K562 (cell line): Measurements from ENCODE around the gene TMPO. TPM values are rescaled to one million over a fixed set of nuclear protein-coding genes. Genes with fewer than 3 reads are reported as not detected.

Source experiments
- EWSR1 ChIP-seq: fragments of 450-650 bp; IDR thresholded peaks from 2 replicates; pipeline ENCODE4 v1.6.1; 2018; ENCODE audit warnings: borderline replicate concordance, mild to moderate bottlenecking, low read depth, moderate library complexity; ENCODE audit not compliant: partially characterized antibody
- MAFG ChIP-seq: fragments of 450-650 bp; conservative IDR thresholded peaks from 2 replicates; pipeline ENCODE4 v1.6.1; 2016; ENCODE audit warnings: missing genetic modification characterization, missing compliant biosample characterization
- NR3C1 ChIP-seq: sonication (generic); formaldehyde crosslinking; IDR thresholded peaks from 2 replicates; pipeline ENCODE4 v1.8.1; 2022; ENCODE audit warnings: missing genetic modification reagents
- TAF15 ChIP-seq: fragments of 200-400 bp; formaldehyde crosslinking; IDR thresholded peaks from 2 replicates; pipeline ENCODE4 v1.6.1; 2017; ENCODE audit warnings: mild to moderate bottlenecking, low read depth, low read length, moderate library complexity
- TAF7 ChIP-seq: fragments of 450-650 bp; IDR thresholded peaks from 2 replicates; pipeline ENCODE4 v1.6.1; 2016; ENCODE audit warnings: missing genetic modification characterization, missing compliant biosample characterization
- TBP ChIP-seq: optimal IDR thresholded peaks from 2 replicates; pipeline ENCODE3; 2011; ENCODE audit warnings: low read depth, low read length, improper control_type of control experiment
- ZBTB5 ChIP-seq: fragments of 450-650 bp; IDR thresholded peaks from 2 replicates; pipeline ENCODE4 v1.6.1; 2017; ENCODE audit warnings: antibody characterized with exemption
- ZNF121 ChIP-seq: sonication (generic); formaldehyde crosslinking; conservative IDR thresholded peaks from 2 replicates; pipeline ENCODE4 v1.8.0; 2022; ENCODE audit warnings: missing genetic modification reagents
- polyA plus RNA-seq, 8 experiments: library from polyadenylated mRNA; depleted of rRNA in 4 of 8; stranded (reverse) in 5 of 8; unstranded in 3 of 8; fragments of >200 nt; fragmentation: Nextera tagmentation in 2 of 8; fragmentation: Illumina TruSeq in 1 of 8; extraction: Ambion mirVana in 2 of 8; extraction: Trizol in 1 of 8; gene quantifications; 2 replicates each; pipeline versions ENCODE4 v1.2.1 to v1.2.3, GENCODE V29; 2011 to 2014; ENCODE audit warnings: inconsistent platforms in 1 of 8, missing spikeins in 1 of 8
- total RNA-seq, 7 experiments: library from RNA; depleted of rRNA in 6 of 7; stranded (reverse); fragments of >200 nt in 6 of 7; fragmentation: Illumina TruSeq in 2 of 7; extraction: Trizol in 2 of 7; gene quantifications; 2 replicates each; pipeline versions ENCODE4 v1.2.1 to v1.2.3, GENCODE V29; 2011 to 2021; ENCODE audit warnings: low replicate concordance in 1 of 7
- TF ChIP-seq, protein P1 (sequence below): sonication (generic); formaldehyde crosslinking; IDR thresholded peaks from 2 replicates; pipeline ENCODE4 v1.8.0; 2023; ENCODE audit warnings: mild to moderate bottlenecking, missing genetic modification reagents
- TF ChIP-seq, protein P2 (sequence below): IDR thresholded peaks from 2 replicates; pipeline ENCODE4 v1.6.1; 2012; ENCODE audit warnings: low read depth, low read length, improper control_type of control experiment, borderline replicate concordance
- TF ChIP-seq, protein P3 (sequence below), 2 experiments: fragments of 450-650 bp; IDR thresholded peaks; 2 replicates each; pipeline ENCODE4 v1.6.1; 2018; ENCODE audit warnings: mild to moderate bottlenecking in 2 of 2, low read depth in 1 of 2; ENCODE audit not compliant: partially characterized antibody in 2 of 2

The TMPO gene
- total and polyA plus RNA-seq, 9 of the 15 experiments (the other 6 are each of a cell fraction or from before 2014, with no cell fraction given): 62.1 to 263 (median 182) TPM

DNA sequence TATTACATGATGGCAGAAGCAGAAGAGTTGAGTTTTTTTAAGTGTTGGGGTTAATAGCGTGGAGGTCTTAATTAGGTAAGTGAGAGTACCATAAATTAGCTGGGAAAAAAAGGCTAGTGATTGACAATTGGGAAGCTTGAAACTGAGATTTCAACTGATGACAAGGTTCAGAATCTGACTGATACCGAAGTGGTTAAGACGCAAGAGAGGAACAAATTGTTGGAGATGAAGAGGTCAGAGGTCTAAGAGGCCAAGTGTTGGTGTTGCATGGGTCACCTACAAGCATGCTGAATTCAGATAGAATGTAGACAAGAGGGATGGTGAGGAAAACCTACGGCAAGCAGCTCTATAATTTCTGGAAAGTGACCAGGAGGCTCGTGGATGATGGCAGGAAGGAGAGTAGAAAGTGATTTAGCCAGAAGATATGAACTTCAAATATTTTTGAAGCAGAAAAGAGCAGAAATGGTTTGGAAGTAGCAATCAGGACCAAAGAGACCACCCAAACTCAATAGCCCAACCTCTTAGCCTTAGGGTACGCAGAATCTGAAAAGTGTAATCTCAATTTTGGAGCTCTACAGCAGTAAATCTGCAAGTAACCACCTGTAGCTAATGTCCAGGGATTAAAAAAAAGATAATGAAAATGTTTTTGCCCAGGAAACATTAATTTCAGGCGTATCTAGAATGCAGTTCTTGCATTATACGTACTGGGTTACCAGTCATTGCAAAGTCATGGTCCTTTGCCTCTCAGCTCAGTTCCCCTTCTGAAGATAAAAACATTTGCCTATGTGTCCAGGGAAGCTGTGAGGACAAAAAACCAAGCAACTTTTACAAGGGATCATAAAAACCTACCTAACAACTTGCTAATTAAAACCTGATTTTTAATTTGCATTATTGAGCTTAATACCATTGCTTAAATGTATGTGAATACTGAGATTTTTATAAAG, 1.7 kb upstream of the TMPO start (continued):
- TF ChIP-seq, protein P1, sequence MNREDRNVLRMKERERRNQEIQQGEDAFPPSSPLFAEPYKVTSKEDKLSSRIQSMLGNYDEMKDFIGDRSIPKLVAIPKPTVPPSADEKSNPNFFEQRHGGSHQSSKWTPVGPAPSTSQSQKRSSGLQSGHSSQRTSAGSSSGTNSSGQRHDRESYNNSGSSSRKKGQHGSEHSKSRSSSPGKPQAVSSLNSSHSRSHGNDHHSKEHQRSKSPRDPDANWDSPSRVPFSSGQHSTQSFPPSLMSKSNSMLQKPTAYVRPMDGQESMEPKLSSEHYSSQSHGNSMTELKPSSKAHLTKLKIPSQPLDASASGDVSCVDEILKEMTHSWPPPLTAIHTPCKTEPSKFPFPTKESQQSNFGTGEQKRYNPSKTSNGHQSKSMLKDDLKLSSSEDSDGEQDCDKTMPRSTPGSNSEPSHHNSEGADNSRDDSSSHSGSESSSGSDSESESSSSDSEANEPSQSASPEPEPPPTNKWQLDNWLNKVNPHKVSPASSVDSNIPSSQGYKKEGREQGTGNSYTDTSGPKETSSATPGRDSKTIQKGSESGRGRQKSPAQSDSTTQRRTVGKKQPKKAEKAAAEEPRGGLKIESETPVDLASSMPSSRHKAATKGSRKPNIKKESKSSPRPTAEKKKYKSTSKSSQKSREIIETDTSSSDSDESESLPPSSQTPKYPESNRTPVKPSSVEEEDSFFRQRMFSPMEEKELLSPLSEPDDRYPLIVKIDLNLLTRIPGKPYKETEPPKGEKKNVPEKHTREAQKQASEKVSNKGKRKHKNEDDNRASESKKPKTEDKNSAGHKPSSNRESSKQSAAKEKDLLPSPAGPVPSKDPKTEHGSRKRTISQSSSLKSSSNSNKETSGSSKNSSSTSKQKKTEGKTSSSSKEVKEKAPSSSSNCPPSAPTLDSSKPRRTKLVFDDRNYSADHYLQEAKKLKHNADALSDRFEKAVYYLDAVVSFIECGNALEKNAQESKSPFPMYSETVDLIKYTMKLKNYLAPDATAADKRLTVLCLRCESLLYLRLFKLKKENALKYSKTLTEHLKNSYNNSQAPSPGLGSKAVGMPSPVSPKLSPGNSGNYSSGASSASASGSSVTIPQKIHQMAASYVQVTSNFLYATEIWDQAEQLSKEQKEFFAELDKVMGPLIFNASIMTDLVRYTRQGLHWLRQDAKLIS (CRISPR knock-in tag): no peak
- no peak for TF ChIP-seq ZBTB5
- TF ChIP-seq ZNF121 (CRISPR knock-in tag): no peak
- no peak for TF ChIP-seq TAF15
- TF ChIP-seq, protein P2, sequence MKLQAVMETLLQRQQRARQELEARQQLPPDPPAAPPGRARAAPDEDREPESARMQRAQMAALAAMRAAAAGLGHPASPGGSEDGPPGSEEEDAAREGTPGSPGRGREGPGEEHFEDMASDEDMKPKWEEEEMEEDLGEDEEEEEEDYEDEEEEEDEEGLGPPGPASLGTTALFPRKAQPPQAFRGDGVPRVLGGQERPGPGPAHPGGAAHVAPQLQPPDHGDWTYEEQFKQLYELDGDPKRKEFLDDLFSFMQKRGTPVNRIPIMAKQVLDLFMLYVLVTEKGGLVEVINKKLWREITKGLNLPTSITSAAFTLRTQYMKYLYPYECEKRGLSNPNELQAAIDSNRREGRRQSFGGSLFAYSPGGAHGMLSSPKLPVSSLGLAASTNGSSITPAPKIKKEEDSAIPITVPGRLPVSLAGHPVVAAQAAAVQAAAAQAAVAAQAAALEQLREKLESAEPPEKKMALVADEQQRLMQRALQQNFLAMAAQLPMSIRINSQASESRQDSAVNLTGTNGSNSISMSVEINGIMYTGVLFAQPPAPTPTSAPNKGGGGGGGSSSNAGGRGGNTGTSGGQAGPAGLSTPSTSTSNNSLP: 0 out of 2 replicates have a peak, but pooled peaks have one; percentile 29
- TF ChIP-seq TAF7 (tag): no peak
- TF ChIP-seq, protein P3, sequence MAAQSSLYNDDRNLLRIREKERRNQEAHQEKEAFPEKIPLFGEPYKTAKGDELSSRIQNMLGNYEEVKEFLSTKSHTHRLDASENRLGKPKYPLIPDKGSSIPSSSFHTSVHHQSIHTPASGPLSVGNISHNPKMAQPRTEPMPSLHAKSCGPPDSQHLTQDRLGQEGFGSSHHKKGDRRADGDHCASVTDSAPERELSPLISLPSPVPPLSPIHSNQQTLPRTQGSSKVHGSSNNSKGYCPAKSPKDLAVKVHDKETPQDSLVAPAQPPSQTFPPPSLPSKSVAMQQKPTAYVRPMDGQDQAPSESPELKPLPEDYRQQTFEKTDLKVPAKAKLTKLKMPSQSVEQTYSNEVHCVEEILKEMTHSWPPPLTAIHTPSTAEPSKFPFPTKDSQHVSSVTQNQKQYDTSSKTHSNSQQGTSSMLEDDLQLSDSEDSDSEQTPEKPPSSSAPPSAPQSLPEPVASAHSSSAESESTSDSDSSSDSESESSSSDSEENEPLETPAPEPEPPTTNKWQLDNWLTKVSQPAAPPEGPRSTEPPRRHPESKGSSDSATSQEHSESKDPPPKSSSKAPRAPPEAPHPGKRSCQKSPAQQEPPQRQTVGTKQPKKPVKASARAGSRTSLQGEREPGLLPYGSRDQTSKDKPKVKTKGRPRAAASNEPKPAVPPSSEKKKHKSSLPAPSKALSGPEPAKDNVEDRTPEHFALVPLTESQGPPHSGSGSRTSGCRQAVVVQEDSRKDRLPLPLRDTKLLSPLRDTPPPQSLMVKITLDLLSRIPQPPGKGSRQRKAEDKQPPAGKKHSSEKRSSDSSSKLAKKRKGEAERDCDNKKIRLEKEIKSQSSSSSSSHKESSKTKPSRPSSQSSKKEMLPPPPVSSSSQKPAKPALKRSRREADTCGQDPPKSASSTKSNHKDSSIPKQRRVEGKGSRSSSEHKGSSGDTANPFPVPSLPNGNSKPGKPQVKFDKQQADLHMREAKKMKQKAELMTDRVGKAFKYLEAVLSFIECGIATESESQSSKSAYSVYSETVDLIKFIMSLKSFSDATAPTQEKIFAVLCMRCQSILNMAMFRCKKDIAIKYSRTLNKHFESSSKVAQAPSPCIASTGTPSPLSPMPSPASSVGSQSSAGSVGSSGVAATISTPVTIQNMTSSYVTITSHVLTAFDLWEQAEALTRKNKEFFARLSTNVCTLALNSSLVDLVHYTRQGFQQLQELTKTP (IDR thresholded peaks at IDR 0.05; ENCODE audit: low read depth in 1 of 2, partially characterized antibody in 2 of 2): no peak
- TF ChIP-seq TBP: peak; percentile 29
- no peak for TF ChIP-seq NR3C1 (CRISPR knock-in tag)
- peak; percentile 64 for TF ChIP-seq MAFG (tag)
- TF ChIP-seq EWSR1: no peak
